Activated T-helper 2 cell treated with anti-CD3 and anti-CD28 coated beads, Interferon-gamma antibody, Interleukin-2, Interleukin-4, amounts not matched to agents 10 μg/mL and 5 μg/mL and 100 μg/mL, durations not matched to agents 14 hours and 24 hours and 36 hours (primary cell): Measurements from ENCODE around the gene APOBEC3H. TPM values are rescaled to one million over a fixed set of nuclear protein-coding genes. Genes with fewer than 3 reads are reported as not detected.

ENCODE experiments used
- DNase-seq: peaks from one replicate; pipeline ENCODE4 v3.0.0; 2021; ENCODE audit warnings: low spot score
- H3K27ac Mint-ChIP-seq: one replicate; pipeline ENCODE4 v1.8.0; 2021; ENCODE audit warnings: mixed read lengths
- H3K27me3 Mint-ChIP-seq: one replicate; pipeline ENCODE4 v1.8.0; 2021; ENCODE audit warnings: low read depth, mixed read lengths
- H3K36me3 Mint-ChIP-seq: one replicate; pipeline ENCODE4 v1.8.0; 2021; ENCODE audit warnings: low read depth, mixed read lengths
- H3K4me1 Mint-ChIP-seq: one replicate; pipeline ENCODE4 v1.8.0; 2021; ENCODE audit warnings: low read depth, mixed read lengths
- H3K4me3 Mint-ChIP-seq: one replicate; pipeline ENCODE4 v1.8.0; 2021; ENCODE audit warnings: low read depth, mild to moderate bottlenecking, moderate library complexity, mixed read lengths
- H3K9me3 Mint-ChIP-seq: one replicate; pipeline ENCODE4 v1.8.0; 2021; ENCODE audit warnings: mixed read lengths
- intact Hi-C: fragments of 100-400 bp; cut with micrococcal nuclease; formaldehyde crosslinking; loops from one replicate; pipeline ENCODE4 v1.15.1; 2023
- total RNA-seq: library from RNA; stranded (reverse); gene quantifications from 2 replicates; pipeline ENCODE4 v1.2.3, GENCODE V29; 2022

Gene APOBEC3H
- total RNA-seq, 1 donor from 2014 or later: 7.3 TPM

- no peaks in the 10 kb centered on the region for H3K36me3 Mint-ChIP-seq
- H3K4me3 Mint-ChIP-seq: peak overlapping the region; percentile 71
- intact Hi-C loops: loop anchor here (5.0 kb wide), 1 partner anchor 166 kb away; the partner anchor contains the start of gene RPL3
- H3K9me3 Mint-ChIP-seq: no peaks in the 10 kb centered on the region
- peaks cover 19% of the 10 kb centered on the region for H3K4me1 Mint-ChIP-seq
- H3K27me3 Mint-ChIP-seq: peaks cover 21% of the 10 kb centered on the region
- peak overlapping the region; percentile 42 for H3K27ac Mint-ChIP-seq
- DNase-seq: no peak
These were observed 54.4 kb downstream of the APOBEC3H start for GRCh38 chr22:39151329-39151975.

GRCh38 chr22:39152024-39152510 lies 55.0 kb downstream of the APOBEC3H start:
- DNase-seq: no peak
- Mint-ChIP-seq H3K4me3 (peak overlapping the region; percentile 71), H3K9me3 (no peaks in the 10 kb centered on the region), H3K27ac (no peak overlapping the region), H3K36me3 (no peaks in the 10 kb centered on the region), H3K27me3 (peaks cover 23% of the 10 kb centered on the region), H3K4me1 (peaks cover 17% of the 10 kb centered on the region)
- intact Hi-C loops: loop anchor here (1.0 to 5.0 kb wide), 2 partner anchors 165 to 280 kb away; partner anchors contain the start of genes CBX6 and RPL3

- intact Hi-C loops: loop anchor here (1.0 to 5.0 kb wide), 2 partner anchors 165 to 280 kb away; partner anchors contain the start of genes CBX6 and RPL3
These were observed 55.6 kb downstream of the APOBEC3H start, which contains the start of gene CBX7 for GRCh38 chr22:39152511-39153219. CBX7 (minus strand) TSS chr22:39152680; CDS start chr22:39152444, 236 bp downstream.

GRCh38 chr22:39153220-39153717 lies 56.2 kb downstream of the APOBEC3H start:
- Mint-ChIP-seq H3K9me3 (no peaks in the 10 kb centered on the region), H3K27me3 (peaks cover 30% of the 10 kb centered on the region), H3K36me3 (no peaks in the 10 kb centered on the region), H3K4me1 (peaks cover 17% of the 10 kb centered on the region), H3K4me3 (peak overlapping the region; percentile 78), H3K27ac (peak overlapping the region; percentile 39)
- DNase-seq: no peak
- intact Hi-C loops: loop anchor here (5.0 kb wide), 1 partner anchor 164 kb away; the partner anchor contains the start of gene RPL3

More at GRCh38 chr22:39152511-39153219, 55.6 kb downstream of the APOBEC3H start, which contains the start of gene CBX7:
- Mint-ChIP-seq H3K4me3 (peak within 1 kb of the TSS; percentile 78), H3K36me3 (no peaks in the 10 kb centered on the region), H3K27me3 (peaks cover 29% of the 10 kb centered on the region), H3K27ac (peak within 1 kb of the TSS; percentile 42), H3K4me1 (peaks cover 17% of the 10 kb centered on the region), H3K9me3 (no peaks in the 10 kb centered on the region)
- peak; percentile 90 for DNase-seq

Other genes with a start within 250 kb of the APOBEC3H start
- gene CBX6, start 225.0 kb upstream of the APOBEC3H start, total RNA-seq: 117 and 120 TPM in 2 replicates
- gene APOBEC3A, start 139.6 kb upstream of the APOBEC3H start, total RNA-seq: not detected in 2 replicates
- 17.0 and 17.2 TPM in 2 replicates for gene APOBEC3B, start 114.9 kb upstream of the APOBEC3H start, total RNA-seq
- gene APOBEC3C, start 83.0 kb upstream of the APOBEC3H start, total RNA-seq: 91.7 and 93.1 TPM in 2 replicates
- gene APOBEC3D, start 76.1 kb upstream of the APOBEC3H start, total RNA-seq: 29.7 and 31.2 TPM in 2 replicates
- gene APOBEC3F, start 56.4 kb upstream of the APOBEC3H start, total RNA-seq: 23.8 and 24.1 TPM in 2 replicates
- 61.4 and 63.7 TPM in 2 replicates for gene APOBEC3G, start 20.0 kb upstream of the APOBEC3H start, total RNA-seq
- 11.6 and 11.8 TPM in 2 replicates for gene CBX7, start 55.4 kb downstream of the APOBEC3H start, total RNA-seq
- gene PDGFB, start 147.7 kb downstream of the APOBEC3H start, total RNA-seq: 3.3 and 4.2 TPM in 2 replicates
- 2,214 and 2,255 TPM in 2 replicates for gene RPL3, start 222.4 kb downstream of the APOBEC3H start, total RNA-seq